ENCODE results near the gene CLSTN2. TPM values are rescaled to one million over a fixed set of nuclear protein-coding genes. Genes with fewer than 3 reads are reported as not detected.

Gene CLSTN2
- total and polyA plus RNA-seq, 10 donors: 0.02 to 0.22 (median 0.13) TPM; not detected in 1

DNA sequence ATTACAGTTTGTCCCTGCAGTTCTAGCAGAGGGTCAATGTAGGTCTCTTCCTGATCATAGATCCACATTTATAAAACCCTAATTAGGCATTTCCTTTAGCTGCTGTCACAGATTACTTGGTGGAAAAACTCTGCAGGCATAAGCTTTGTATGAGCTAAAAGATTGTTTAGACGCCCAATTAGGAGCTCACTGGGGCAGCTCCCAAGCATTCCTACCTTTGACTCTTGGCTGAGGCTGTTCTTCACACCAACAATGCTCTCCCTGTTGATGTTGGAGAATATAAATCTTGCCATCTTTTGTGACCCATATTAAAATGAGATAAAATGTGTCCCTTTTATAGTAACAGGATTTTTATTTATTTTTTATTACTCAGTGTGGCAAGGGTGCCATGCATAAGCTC, 594.6 kb downstream of the CLSTN2 start:
- intact Hi-C loops (cut with DNase I; ENCODE audit: low total_unique reads): no loop called here
- Histone ChIP-seq H3K27me3 (replicated peaks in 1 of 7) (no peaks in the 10 kb centered on the region), H3K36me3 (no peaks in the 10 kb centered on the region), H3K27ac (no peak overlapping the region), H3K4me1 (no peaks in the 10 kb centered on the region), H3K4me3 (no peak overlapping the region), H3K9me3 (peaks cover 0 to 10% (median 0%) of the 10 kb centered on the region in 8 donors)
- TF ChIP-seq POLR2A (IDR thresholded peaks at IDR 0.05): no peak
- TF ChIP-seq, protein P1, sequence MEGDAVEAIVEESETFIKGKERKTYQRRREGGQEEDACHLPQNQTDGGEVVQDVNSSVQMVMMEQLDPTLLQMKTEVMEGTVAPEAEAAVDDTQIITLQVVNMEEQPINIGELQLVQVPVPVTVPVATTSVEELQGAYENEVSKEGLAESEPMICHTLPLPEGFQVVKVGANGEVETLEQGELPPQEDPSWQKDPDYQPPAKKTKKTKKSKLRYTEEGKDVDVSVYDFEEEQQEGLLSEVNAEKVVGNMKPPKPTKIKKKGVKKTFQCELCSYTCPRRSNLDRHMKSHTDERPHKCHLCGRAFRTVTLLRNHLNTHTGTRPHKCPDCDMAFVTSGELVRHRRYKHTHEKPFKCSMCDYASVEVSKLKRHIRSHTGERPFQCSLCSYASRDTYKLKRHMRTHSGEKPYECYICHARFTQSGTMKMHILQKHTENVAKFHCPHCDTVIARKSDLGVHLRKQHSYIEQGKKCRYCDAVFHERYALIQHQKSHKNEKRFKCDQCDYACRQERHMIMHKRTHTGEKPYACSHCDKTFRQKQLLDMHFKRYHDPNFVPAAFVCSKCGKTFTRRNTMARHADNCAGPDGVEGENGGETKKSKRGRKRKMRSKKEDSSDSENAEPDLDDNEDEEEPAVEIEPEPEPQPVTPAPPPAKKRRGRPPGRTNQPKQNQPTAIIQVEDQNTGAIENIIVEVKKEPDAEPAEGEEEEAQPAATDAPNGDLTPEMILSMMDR (IDR thresholded peaks at IDR 0.05 in 8 of 11, conservative IDR thresholded peaks at IDR 0.05 in 3 of 11): no peak
- TF ChIP-seq POLR2AphosphoS5 (IDR thresholded peaks at IDR 0.05): no peak
- 41 to 69% (median 64%) methylated on average over 1 of the region's 1 CpG for WGBS, 5 donors
- no peak for DNase-seq

DNA sequence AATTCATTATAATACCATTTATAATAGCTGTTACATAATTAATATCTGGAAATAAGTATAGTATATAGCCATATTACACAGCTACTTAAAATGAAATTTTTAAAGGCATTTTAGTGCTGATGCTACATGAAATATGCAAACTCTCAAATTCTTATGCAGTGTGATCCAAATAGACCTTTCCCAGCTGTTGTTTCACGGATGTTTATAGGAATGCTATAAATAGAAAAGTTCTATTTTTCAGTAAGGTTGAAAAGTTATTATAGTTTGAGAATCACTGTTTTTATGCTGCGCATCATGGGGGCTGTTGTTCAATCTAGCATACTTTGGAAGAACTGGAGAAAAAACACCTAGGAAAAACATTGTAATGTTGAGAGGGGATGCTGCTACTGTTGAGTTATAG, 595.1 kb downstream of the CLSTN2 start:
- intact Hi-C loops (cut with DNase I; ENCODE audit: low total_unique reads): no loop called here
- H3K4me1 ChIP-seq: no peaks in the 10 kb centered on the region
- WGBS, 5 donors: 72 to 83% (median 80%) methylated on average over 2 of the region's 2 CpGs
- H3K36me3 ChIP-seq: no peaks in the 10 kb centered on the region
- H3K9me3 ChIP-seq: peaks cover 0 to 9% (median 0%) of the 10 kb centered on the region in 8 donors
- TF ChIP-seq POLR2A (IDR thresholded peaks at IDR 0.05): no peak
- TF ChIP-seq POLR2AphosphoS5 (IDR thresholded peaks at IDR 0.05): no peak
- TF ChIP-seq, protein P1 (IDR thresholded peaks at IDR 0.05 in 8 of 11, conservative IDR thresholded peaks at IDR 0.05 in 3 of 11): no peak
- DNase-seq: no peak
- no peak overlapping the region for H3K27ac ChIP-seq
- H3K4me3 ChIP-seq: no peak overlapping the region
- no peaks in the 10 kb centered on the region for H3K27me3 ChIP-seq (replicated peaks in 1 of 7)

DNA sequence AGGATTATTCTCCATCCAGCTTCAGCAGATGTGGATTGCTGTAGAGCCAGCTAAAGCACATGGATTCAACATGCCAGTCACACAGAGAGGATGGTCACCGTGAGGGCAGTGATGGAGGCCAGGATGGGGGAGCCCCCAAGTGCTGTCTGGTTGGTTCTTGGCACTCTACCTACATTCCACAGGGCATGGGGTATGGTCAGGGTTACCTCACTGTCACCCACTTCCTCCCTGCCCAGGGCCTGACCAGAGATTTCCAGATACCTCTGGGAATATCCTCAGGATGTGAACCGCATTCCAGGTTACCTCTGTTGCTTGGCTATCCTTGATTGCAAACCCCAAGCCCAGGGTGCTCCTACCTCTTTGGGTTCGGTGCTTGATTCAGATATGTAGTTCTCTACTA, 595.6 kb downstream of the CLSTN2 start:
- Histone ChIP-seq H3K9me3 (peaks cover 0 to 13% (median 0%) of the 10 kb centered on the region in 8 donors), H3K4me1 (no peaks in the 10 kb centered on the region), H3K27ac (no peak overlapping the region), H3K4me3 (no peak overlapping the region), H3K27me3 (replicated peaks in 1 of 7) (no peaks in the 10 kb centered on the region), H3K36me3 (no peaks in the 10 kb centered on the region)
- intact Hi-C loops (cut with DNase I; ENCODE audit: low total_unique reads): no loop called here
- no peak for DNase-seq
- WGBS, 5 donors: 81 to 95% (median 84%) methylated on average over 3 of the region's 3 CpGs
- no peak for TF ChIP-seq POLR2AphosphoS5 (IDR thresholded peaks at IDR 0.05)
- TF ChIP-seq POLR2A (IDR thresholded peaks at IDR 0.05): no peak
- TF ChIP-seq, protein P1 (IDR thresholded peaks at IDR 0.05 in 8 of 11, conservative IDR thresholded peaks at IDR 0.05 in 3 of 11): no peak

DNA sequence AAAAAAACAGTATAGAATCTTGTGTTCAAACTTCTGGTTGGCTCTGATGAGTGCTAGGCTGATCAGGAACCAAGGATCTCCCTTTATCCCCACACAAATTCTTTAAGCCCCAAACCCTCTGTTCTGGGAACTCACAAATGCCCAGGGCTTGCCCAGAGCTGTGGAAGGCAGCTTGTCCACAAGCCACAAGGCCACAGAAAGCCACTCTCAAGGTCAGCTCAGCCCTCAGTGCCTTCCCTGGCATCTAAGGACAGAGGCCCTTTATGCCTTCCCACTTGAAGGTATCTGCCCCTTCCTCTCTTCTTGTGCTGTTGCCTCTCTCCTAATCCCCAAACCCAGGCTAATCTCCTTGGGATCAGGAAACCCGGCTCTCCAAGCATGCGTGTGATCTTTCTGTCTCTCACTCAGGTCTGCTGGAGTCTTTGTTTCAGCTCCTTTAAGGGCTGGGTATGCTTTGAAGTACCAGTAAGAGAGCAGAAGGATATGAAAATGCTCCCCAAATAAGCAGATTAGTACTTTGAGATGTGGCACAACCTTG, 597.9 kb downstream of the CLSTN2 start:
- Histone ChIP-seq H3K9me3 (peaks cover 0 to 13% (median 0%) of the 10 kb centered on the region in 8 donors), H3K4me3 (no peak overlapping the region), H3K36me3 (no peaks in the 10 kb centered on the region), H3K27me3 (replicated peaks in 1 of 7) (no peaks in the 10 kb centered on the region), H3K4me1 (no peaks in the 10 kb centered on the region), H3K27ac (no peak overlapping the region)
- 42 to 75% (median 69%) methylated on average over 2 of the region's 2 CpGs for WGBS, 5 donors
- DNase-seq: no peak
- intact Hi-C loops (cut with DNase I; ENCODE audit: low total_unique reads): no loop called here
- TF ChIP-seq POLR2AphosphoS5 (IDR thresholded peaks at IDR 0.05) (no peak), POLR2A (IDR thresholded peaks at IDR 0.05) (no peak)
- TF ChIP-seq, protein P1 (IDR thresholded peaks at IDR 0.05 in 8 of 11, conservative IDR thresholded peaks at IDR 0.05 in 3 of 11): no peak
